Measurements from ENCODE around the gene KLF5. TPM values are rescaled to one million over a fixed set of nuclear protein-coding genes. Genes with fewer than 3 reads are reported as not detected.

KLF5 gene
- total RNA-seq, 2 experiments from 2014 or later, result 0.29 to 0.82 TPM

DNA sequence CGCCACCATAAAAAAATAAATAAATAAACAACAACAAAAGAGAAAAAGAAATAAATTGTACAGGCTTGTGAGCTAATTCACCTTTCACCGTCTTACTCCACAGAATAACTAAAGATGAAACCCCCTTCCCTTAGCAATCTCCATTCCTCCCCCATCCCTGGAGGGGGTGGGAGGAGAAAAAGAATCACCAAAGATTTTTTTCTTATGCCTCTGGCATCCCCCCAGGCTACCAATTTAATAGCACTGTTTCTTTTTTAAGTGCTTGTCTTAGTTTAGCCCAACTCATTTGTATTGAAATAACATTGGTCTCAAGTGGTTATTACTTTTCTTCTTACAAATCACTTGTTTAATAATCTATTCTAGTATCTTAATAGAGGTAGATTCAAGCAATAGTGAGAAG is 23.9 kb upstream of the KLF5 start:
- Histone ChIP-seq H3K4me2 (ENCODE audit: low read length) (no peak overlapping the region), H3K36me3 (ENCODE audit: insufficient read depth, low read length) (no peaks in the 10 kb centered on the region), H2AFZ (ENCODE audit: low read length) (no peak overlapping the region), H3K79me2 (ENCODE audit: insufficient read depth, low read depth, low read length) (no peaks in the 10 kb centered on the region), H3K9me2 (ENCODE audit: insufficient read depth, low read length) (no peaks in the 10 kb centered on the region), H4K20me1 (ENCODE audit: insufficient read depth, low read length) (no peaks in the 10 kb centered on the region), H3K27ac (ENCODE audit: low read depth, low read length, poor library complexity, severe bottlenecking) (no peak overlapping the region), H3K9me3 (ENCODE audit: low read length) (no peaks in the 10 kb centered on the region), H3K4me1 (ENCODE audit: insufficient read depth, low read length, poor library complexity, severe bottlenecking) (no peaks in the 10 kb centered on the region), H3K4me3 (ENCODE audit: low read depth, low read length, poor library complexity, severe bottlenecking) (no peak overlapping the region)
- no peak for DNase-seq (ENCODE audit: low spot score)
- BruUV-seq (replicated peaks), result no TSS peak
- POLR2A ChIA-PET, result interaction anchor here (0.5 to 0.6 kb wide), 2 partner anchors 128 to 160 kb away, joined by 3 read pairs; no protein-coding TSS in a partner anchor
- TF ChIP-seq, protein P1, sequence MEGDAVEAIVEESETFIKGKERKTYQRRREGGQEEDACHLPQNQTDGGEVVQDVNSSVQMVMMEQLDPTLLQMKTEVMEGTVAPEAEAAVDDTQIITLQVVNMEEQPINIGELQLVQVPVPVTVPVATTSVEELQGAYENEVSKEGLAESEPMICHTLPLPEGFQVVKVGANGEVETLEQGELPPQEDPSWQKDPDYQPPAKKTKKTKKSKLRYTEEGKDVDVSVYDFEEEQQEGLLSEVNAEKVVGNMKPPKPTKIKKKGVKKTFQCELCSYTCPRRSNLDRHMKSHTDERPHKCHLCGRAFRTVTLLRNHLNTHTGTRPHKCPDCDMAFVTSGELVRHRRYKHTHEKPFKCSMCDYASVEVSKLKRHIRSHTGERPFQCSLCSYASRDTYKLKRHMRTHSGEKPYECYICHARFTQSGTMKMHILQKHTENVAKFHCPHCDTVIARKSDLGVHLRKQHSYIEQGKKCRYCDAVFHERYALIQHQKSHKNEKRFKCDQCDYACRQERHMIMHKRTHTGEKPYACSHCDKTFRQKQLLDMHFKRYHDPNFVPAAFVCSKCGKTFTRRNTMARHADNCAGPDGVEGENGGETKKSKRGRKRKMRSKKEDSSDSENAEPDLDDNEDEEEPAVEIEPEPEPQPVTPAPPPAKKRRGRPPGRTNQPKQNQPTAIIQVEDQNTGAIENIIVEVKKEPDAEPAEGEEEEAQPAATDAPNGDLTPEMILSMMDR (conservative IDR thresholded peaks at IDR 0.05; ENCODE audit: low read length), result no peak
- intact Hi-C loops (cut with micrococcal nuclease; ENCODE audit: unreplicated experiment), result no loop called here
- CTCF ChIA-PET (ENCODE audit: unreplicated experiment), result no interaction called here

DNA sequence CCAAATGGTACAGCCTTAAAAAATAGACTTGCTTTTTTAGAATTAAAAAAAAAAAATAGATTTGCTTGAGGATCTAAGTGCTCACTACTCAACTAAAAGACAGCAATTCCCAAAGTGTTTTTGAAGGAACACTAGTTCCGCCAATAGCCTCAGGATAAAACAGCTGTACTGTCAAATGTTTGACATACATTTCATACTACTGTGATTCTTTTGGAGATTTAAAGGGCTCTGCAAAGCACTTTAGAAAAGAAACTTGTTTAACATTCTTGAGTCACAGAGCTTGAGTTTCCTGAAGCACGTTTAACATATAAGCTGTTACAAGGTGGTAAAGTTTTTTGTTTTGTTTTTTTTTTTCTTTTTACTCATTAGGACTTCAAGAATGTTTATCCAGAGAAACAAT is 23.1 kb upstream of the KLF5 start:
- BruUV-seq (replicated peaks), result no TSS peak
- H3K79me2 ChIP-seq (ENCODE audit: insufficient read depth, low read depth, low read length), result no peaks in the 10 kb centered on the region
- no peak for DNase-seq (ENCODE audit: low spot score)
- no peak overlapping the region for H2AFZ ChIP-seq (ENCODE audit: low read length)
- TF ChIP-seq, protein P1 (conservative IDR thresholded peaks at IDR 0.05; ENCODE audit: low read length), result no peak
- no peak for TF ChIP-seq EZH2phosphoT487 (IDR thresholded peaks at IDR 0.05; ENCODE audit: borderline replicate concordance, low read depth, low read length)
- CTCF ChIA-PET (ENCODE audit: unreplicated experiment), result no interaction called here
- H3K4me1 ChIP-seq (ENCODE audit: insufficient read depth, low read length, poor library complexity, severe bottlenecking), result no peaks in the 10 kb centered on the region
- no peaks in the 10 kb centered on the region for H3K9me2 ChIP-seq (ENCODE audit: insufficient read depth, low read length)
- no peak overlapping the region for H3K4me2 ChIP-seq (ENCODE audit: low read length)
- H3K36me3 ChIP-seq (ENCODE audit: insufficient read depth, low read length), result no peaks in the 10 kb centered on the region
- H3K4me3 ChIP-seq (ENCODE audit: low read depth, low read length, poor library complexity, severe bottlenecking), result no peak overlapping the region
- POLR2A ChIA-PET, result interaction anchor here (0.7 kb wide), 1 partner anchor 518 kb away, joined by 3 read pairs; no protein-coding TSS in a partner anchor
- H3K9me3 ChIP-seq (ENCODE audit: low read length), result no peaks in the 10 kb centered on the region
- intact Hi-C loops (cut with micrococcal nuclease; ENCODE audit: unreplicated experiment), result no loop called here
- H3K27ac ChIP-seq (ENCODE audit: low read depth, low read length, poor library complexity, severe bottlenecking), result no peak overlapping the region
- H4K20me1 ChIP-seq (ENCODE audit: insufficient read depth, low read length), result no peaks in the 10 kb centered on the region

DNA sequence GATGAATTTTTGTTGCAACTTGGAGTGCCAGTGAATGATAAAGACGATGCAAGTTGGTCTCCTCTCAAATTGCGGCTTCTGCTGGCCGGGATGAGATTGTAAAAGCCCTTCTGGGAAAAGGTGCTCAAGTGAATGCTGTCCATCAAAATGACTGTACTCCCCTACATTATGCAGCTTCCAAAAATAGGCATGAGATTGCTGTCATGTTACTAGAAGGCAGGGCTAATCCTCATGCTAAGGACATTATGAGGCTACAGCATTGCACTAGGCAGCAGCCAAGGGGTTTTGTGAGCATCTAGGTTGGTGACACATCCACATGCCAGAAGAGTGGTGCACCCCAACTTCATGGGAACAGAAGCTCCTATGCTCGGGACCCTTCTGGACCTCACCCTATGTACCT is 22.2 kb upstream of the KLF5 start:
- Histone ChIP-seq H3K4me1 (ENCODE audit: insufficient read depth, low read length, poor library complexity, severe bottlenecking) (no peaks in the 10 kb centered on the region), H3K36me3 (ENCODE audit: insufficient read depth, low read length) (no peaks in the 10 kb centered on the region), H3K4me3 (ENCODE audit: low read depth, low read length, poor library complexity, severe bottlenecking) (no peak overlapping the region), H3K27ac (ENCODE audit: low read depth, low read length, poor library complexity, severe bottlenecking) (no peak overlapping the region), H2AFZ (ENCODE audit: low read length) (no peak overlapping the region), H4K20me1 (ENCODE audit: insufficient read depth, low read length) (no peaks in the 10 kb centered on the region), H3K9me3 (ENCODE audit: low read length) (no peaks in the 10 kb centered on the region), H3K79me2 (ENCODE audit: insufficient read depth, low read depth, low read length) (no peaks in the 10 kb centered on the region), H3K4me2 (ENCODE audit: low read length) (no peak overlapping the region), H3K9me2 (ENCODE audit: insufficient read depth, low read length) (no peaks in the 10 kb centered on the region)
- ChIA-PET CTCF (ENCODE audit: unreplicated experiment) (no interaction called here), POLR2A (no interaction called here)
- TF ChIP-seq EZH2phosphoT487 (IDR thresholded peaks at IDR 0.05; ENCODE audit: borderline replicate concordance, low read depth, low read length), result no peak
- TF ChIP-seq, protein P1 (conservative IDR thresholded peaks at IDR 0.05; ENCODE audit: low read length), result no peak
- intact Hi-C loops (cut with micrococcal nuclease; ENCODE audit: unreplicated experiment), result no loop called here
- BruUV-seq (replicated peaks), result no TSS peak
- no peak for DNase-seq (ENCODE audit: low spot score)
